Activated CD8-positive, alpha-beta memory T cell treated with anti-CD3 and anti-CD28 coated beads for 1 hour (primary cell): Measurements from ENCODE around the gene HOXB6.

Experiments
- DNase-seq, 2 donors: peaks; one replicate each; pipeline ENCODE4 v3.0.0-alpha.2; 2020; ENCODE audit warnings: low read depth in 1 of 2; ENCODE audit errors: extremely low read depth in 1 of 2

Gene HOXB6

DNA sequence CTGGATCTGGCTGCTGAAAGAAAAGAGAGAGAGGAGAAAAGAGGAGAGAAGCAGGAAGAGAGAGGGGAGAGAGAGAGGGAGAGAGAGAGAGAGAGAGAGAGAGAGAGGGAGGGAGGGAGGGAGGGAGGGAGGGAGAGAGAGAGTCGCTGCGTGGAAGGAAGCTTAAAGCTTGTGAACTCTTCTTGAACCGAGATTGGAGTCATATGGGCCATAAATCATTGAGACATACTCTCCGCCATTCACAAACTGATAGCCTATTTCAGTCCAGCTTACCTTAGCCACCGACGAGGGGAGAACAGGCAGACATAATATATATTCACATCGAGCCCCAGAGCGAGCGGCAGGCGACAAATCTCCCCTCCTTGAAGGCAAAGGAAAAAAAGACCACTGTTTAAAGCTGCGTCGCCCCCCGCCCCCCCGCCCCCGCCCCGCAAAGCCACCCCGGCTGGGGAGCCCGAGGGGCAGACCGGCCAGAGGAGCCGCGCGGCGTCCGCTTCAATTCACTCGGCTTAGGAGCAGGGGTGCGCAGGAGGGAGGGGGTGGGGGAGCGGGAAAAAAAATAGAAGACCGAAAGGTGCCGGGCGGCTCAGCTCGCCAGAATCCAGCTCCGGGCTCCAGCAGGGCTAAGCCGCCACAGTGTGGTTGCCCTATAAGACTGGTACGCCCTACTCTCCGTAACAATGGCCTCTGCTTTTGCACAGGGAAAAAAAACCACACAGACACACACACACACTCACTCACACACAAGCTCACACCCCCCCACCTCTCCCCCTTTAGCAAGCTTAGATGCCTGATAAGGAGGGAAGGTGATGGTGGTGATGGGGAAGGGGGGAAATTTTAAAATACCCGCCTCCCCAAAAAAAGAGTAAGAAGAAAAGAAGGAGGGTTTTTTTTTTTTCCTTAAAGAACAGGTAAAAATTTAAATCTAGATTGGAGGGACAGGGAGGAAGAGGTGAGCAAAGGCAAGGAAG lies 49.2 kb downstream of the HOXB6 start:
- no peak for DNase-seq

GRCh38 chr17:48554412-48555257 lies 50.2 kb downstream of the HOXB6 start:
- DNase-seq = no peak

GRCh38 chr17:48553826-48554225 lies 51.0 kb downstream of the HOXB6 start:
- no peak for DNase-seq

DNA sequence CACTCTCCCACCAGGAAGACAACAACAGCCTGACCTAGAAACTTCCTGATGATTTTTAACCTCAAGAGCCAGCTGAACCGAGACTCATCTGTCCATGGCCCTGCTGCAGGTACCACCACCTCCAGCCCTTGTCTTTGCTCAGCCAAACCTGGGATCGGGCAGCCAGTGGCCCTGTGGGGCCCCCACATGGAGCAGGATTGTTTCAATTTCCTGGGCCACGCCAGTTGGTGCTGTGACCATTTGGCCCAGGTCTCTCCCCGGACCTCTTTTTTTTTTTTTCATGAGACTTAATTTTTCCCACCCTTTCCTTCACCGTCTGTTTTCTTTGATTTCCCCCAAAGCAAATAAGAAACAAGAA lies 51.6 kb downstream of the HOXB6 start:
- no peak for DNase-seq

- DNase-seq = no peak
These were observed 52.2 kb downstream of the HOXB6 start for GRCh38 chr17:48552466-48553189.

GRCh38 chr17:48551596-48552465 lies 53.0 kb downstream of the HOXB6 start:
- DNase-seq = no peak

- DNase-seq = no peak
These were observed 53.6 kb downstream of the HOXB6 start for GRCh38 chr17:48551214-48551555.

GRCh38 chr17:48550502-48551213 lies 54.1 kb downstream of the HOXB6 start:
- DNase-seq = no peak

DNA sequence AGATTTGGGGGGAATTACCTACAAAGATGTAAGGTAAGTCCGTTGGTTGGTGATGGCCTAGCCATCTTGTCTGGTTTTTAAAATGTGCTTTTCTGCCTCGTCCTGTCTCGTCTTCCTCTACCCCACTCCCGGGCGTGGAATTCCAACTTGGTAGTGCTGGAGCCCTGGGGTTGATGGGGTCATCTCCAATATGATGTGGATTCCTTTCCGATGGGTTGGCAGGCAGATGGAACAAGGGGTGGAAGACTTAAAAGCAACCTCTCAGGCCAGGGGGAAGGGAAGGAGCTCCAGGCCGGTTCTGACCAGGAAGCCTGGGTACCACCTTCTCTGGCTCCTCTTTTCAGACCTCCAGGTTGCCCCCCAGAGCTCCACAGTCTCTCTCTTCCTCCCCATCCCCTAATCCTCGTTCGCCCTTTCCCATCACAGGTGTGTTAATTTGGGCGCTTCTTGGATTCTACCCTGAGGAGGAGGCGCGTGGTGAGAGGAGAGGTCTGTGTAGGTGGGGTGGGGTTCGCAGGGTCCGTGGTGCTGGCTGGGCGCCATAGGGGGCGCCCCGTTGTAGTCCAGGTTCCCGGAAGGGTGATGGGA lies 54.8 kb downstream of the HOXB6 start:
- DNase-seq = no peak

- DNase-seq = no peak
These were observed 55.5 kb downstream of the HOXB6 start for GRCh38 chr17:48549281-48549630.

DNA sequence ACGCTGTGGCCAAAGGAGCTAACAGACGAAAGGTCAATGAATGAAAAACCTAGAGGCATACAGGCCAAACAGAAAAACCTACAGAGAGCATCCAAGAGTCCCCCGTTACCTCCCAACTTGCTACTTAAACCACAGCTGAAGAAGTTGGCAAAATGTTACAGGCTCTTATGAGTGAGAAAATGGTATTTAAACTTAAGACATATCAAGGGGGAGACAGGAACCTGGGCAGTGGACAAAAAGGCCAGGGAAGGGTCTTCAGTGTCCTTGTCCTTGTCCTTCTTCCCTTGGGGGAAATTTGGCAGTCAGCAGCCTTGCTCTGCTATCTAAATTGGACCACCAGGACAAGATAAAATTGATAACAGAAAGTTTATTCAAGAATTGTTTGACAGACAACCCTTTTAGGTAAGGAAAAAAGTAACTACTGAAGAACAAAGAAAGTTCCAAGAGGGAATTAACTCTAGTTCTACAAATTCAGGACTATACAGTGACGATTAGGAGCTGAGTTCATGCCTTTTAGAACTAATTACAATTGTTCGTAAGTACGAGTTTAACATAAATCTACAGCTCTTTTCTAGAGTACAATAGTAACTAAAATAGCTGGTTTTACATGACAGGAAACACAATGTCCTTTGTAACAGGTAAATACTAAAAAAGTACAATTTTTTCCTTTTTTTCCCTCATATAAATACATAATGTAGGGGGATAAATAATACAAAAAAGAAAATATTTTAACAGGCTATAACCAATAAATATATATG lies 56.1 kb downstream of the HOXB6 start:
- no peak for DNase-seq

DNA sequence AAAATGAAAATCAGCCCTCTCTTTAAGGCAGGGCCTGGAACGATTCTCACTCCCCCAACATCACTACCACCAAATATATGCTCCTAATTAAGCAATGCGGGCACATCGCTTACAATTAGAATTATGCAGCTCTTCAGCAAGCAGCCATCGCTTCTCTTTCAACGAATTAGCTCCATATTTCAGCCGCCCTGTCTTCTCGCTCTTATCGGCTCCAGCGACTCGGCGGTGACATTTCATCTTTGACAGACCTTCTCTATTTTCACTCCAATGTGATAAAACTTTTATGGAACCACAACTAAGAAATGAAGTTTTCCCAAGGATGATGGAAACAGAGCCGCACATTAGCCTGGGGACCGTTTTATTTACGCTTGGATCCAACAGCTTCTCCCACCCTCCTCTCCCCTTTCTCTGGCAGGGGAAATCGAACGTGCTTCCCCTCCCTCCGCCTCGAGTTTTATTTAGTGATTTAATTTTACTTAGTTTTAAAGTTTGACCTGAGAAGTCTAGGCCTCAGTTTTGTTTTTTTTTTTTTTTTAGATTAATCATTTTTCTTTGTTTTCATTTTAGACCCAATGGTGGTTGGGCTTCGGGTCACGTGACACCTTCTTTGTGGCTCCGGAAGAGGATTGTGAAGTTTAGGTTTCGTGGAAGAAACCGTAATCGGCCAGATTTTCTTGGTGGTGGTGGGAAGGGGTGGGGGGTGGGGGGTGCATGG lies 56.8 kb downstream of the HOXB6 start:
- no peak for DNase-seq

DNA sequence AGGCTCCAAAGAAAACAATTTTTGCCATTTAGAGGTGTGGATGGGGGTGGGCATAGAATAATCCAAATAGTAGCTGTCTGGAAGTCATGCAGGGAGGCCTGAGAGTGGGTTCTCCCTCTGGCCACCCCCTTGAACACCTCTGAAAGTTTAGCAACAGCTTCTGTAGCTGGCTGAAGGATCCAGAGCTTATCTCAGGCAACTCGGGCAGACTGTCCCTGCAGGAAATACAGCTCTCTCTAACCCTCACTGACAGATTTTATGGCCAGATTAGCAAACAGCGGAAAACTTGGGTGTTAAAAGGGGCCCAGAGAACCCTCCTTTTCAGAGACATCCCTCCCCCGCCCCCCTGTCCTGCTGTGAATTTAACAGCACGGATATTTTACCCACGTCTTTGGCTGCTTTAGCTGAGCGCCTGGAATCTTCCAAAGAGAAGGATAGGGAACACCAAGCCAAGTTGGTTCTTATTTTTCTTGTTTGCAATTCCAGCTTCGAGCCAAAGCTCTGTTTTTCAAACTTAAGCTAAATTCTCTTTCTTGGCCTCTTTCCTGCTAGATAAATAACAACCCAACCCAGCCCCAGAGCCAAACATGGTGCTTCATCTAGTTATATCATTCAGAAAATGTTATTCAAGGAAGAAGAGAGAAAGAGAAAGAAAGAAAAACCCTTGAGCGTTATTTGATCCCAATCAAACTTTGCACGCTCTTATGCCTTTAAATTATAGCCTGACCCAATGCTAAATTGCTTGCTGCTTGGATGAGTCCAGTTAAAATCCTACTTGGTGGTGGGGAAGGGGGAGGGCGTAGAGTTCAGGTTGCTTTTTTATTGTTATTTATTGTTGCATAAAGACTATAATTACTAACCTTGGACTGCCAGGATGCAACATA lies 57.6 kb downstream of the HOXB6 start:
- DNase-seq = no peak

DNA sequence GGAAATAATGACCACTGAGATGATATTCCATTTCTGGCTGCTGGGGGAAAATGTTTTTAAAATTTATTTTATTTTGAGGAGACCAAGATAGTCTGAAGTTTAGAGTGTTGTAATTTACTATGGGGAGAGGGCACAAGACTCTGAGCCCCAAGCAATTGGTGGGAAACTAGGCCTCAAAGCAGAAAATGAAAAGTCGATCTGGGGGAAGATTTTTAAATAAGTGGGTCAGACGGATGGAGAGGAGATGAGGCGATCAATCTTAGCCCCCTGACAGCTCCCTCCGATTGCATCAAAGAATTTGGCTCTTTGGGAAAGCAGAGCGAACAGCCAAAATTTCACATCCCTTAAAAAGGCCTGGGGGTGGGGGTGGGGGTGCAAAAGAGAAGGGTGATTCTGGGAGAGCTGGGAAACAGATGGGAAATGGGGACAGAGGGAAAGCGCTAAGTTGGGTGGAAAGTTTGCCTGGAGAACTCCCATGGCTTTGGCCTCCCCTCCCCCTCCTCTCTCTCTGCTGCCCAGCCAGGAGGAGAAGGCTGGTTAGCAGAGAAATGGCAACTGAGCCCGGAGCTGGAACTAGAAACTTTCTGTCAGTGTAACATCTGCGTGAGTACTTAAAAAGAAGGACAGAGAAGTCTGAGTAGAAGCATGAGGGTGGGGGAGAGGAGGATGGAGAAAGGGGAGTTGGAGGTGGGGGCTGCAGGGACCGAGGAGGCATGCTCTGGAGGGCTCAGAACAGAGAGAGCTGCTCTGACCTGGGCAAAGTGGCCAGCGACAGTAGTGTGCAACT lies 58.5 kb downstream of the HOXB6 start:
- DNase-seq = no peak
